BE2C (cell line): Measurements from ENCODE around the gene PPP1R12B.
A peak's percentile ranks its signal among the peaks of the same experiment; 100 is the strongest.
"Not testable (repeated sequence)": the region's sequence is repeated elsewhere in the genome, so short reads cannot be mapped to it uniquely, and the experiment has no call there.

Experiments
- DNase-seq: peaks from one replicate; pipeline ENCODE4 v3.0.0-alpha.2; 2020
- H3K27me3 ChIP-seq: fragments of 250-450 bp; sonication (Bioruptor Pico); 2 replicates; pipeline ENCODE4 v1.5.1; 2020; ENCODE audit warnings: mild to moderate bottlenecking
- H3K36me3 ChIP-seq: fragments of 250-450 bp; sonication (Bioruptor Pico); 2 replicates; pipeline ENCODE4 v1.5.1; 2020; ENCODE audit warnings: mild to moderate bottlenecking
- H3K4me1 ChIP-seq: fragments of 250-450 bp; sonication (Bioruptor Pico); 2 replicates; pipeline ENCODE4 v1.5.1; 2020
- H3K4me3 ChIP-seq: 2 replicates; pipeline ENCODE4 v1.5.1; 2011; ENCODE audit warnings: low read depth, low read length
- H3K9me3 ChIP-seq: fragments of 250-450 bp; sonication (Bioruptor Pico); 2 replicates; pipeline ENCODE4 v1.5.1; 2020
- CTCF ChIP-seq: IDR thresholded peaks from 2 replicates; pipeline ENCODE4 v1.5.1; 2012; ENCODE audit warnings: mild to moderate bottlenecking, low read depth, low read length

The PPP1R12B gene

GRCh38 chr1:202605515-202605914 lies 257.0 kb downstream of the PPP1R12B start:
- no peak for DNase-seq
- no peaks in the 10 kb centered on the region for H3K36me3 ChIP-seq
- no peak overlapping the region for H3K4me3 ChIP-seq
- no peaks in the 10 kb centered on the region; the same call in 1 of the 2 replicates for H3K4me1 ChIP-seq
- no peak for TF ChIP-seq CTCF
- H3K27me3 ChIP-seq: no peaks in the 10 kb centered on the region
- H3K9me3 ChIP-seq: no peaks in the 10 kb centered on the region

- H3K27me3 ChIP-seq, H3K36me3 ChIP-seq, H3K4me3 ChIP-seq, H3K4me1 ChIP-seq, H3K9me3 ChIP-seq, DNase-seq: not testable (repeated sequence)
These were observed 263.5 kb downstream of the PPP1R12B start for GRCh38 chr1:202612036-202612435.

- TF ChIP-seq CTCF: no peak
- no peak for DNase-seq
- H3K27me3 ChIP-seq: no peaks in the 10 kb centered on the region
These were observed 265.1 kb downstream of the PPP1R12B start for GRCh38 chr1:202613571-202613970.

GRCh38 chr1:202614363-202615207 lies 266.1 kb downstream of the PPP1R12B start:
- not testable (repeated sequence) for H3K9me3 ChIP-seq, H3K27me3 ChIP-seq, H3K4me3 ChIP-seq, H3K36me3 ChIP-seq, H3K4me1 ChIP-seq, DNase-seq

More at GRCh38 chr1:202613571-202613970, 265.1 kb downstream of the PPP1R12B start:
- Histone ChIP-seq H3K4me3 (no peak overlapping the region), H3K4me1 (no peaks in the 10 kb centered on the region), H3K9me3 (no peaks in the 10 kb centered on the region), H3K36me3 (no peaks in the 10 kb centered on the region)

DNA sequence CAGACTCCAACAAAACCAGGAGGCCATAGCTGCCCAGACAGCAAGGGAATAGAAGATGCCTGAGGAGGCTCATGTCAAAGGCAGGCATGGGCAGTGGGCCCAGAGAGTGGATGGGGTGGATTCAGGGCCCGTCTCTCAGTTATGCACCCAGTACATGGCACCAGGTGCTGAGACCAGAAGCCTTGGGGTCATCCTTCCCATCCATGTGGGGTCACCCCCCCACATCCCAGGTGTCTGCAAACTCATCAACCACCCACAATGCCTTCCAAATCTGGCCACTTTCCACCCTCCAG lies 266.7 kb downstream of the PPP1R12B start:
- not testable (repeated sequence) for H3K9me3 ChIP-seq, H3K4me1 ChIP-seq, DNase-seq, H3K36me3 ChIP-seq, H3K27me3 ChIP-seq, H3K4me3 ChIP-seq

- Histone ChIP-seq H3K4me3 (no peak overlapping the region), H3K9me3 (no peaks in the 10 kb centered on the region), H3K4me1 (no peaks in the 10 kb centered on the region), H3K36me3 (no peaks in the 10 kb centered on the region), H3K27me3 (no peaks in the 10 kb centered on the region)
- DNase-seq: no peak
- no peak for TF ChIP-seq CTCF
These were observed 267.2 kb downstream of the PPP1R12B start for GRCh38 chr1:202615501-202616354.

DNA sequence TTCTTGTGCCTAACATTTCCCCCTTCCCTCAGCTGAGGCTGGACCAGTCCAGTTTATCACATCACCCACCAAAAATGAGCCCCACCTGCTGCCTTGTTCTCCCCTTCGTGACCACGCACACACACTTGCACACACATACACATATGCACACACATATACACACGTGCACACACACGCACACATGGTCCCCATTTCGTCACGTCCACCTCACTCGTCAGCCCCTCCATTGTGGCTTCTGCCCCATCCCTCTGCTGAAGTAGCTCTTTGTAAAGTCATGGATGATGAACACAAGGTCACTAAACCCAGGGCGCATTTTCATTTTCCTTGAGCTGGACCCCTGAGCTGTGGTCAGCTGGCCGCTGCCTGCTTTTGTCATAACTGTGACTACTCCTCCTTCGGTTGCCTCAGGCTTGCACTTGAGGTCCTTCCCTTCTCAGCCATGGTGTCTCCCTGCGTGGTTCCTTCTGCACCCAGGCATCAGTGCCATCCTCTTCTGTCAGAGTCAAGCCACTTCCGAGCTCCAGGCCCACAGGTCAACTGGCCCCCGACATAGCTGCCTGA lies 267.9 kb downstream of the PPP1R12B start:
- H3K4me3 ChIP-seq: no peak overlapping the region
- no peaks in the 10 kb centered on the region for H3K27me3 ChIP-seq
- no peak for DNase-seq
- H3K9me3 ChIP-seq: no peaks in the 10 kb centered on the region
- no peaks in the 10 kb centered on the region for H3K36me3 ChIP-seq
- TF ChIP-seq CTCF: no peak
- H3K4me1 ChIP-seq: no peaks in the 10 kb centered on the region

- not testable (repeated sequence) for H3K27me3 ChIP-seq, H3K9me3 ChIP-seq, H3K4me3 ChIP-seq, H3K36me3 ChIP-seq
- peaks cover 14% of the 10 kb centered on the region for H3K4me1 ChIP-seq
- DNase-seq: peak; percentile 45
These were observed 270.5 kb downstream of the PPP1R12B start for GRCh38 chr1:202619012-202619411.
